NCI-H2171 treated with DMSO at 0.1 percent for 48 hours (cell line): ENCODE measurements around the gene KCTD1.

ENCODE experiments used
- DNase-seq: peaks from one replicate; lab custom pipeline; 2025; lab: John Stamatoyannopoulos, UW

KCTD1 gene

GRCh38 chr18:26425148-26425531, 123.2 kb downstream of the KCTD1 start:
- DNase-seq = no peak

- no peak for DNase-seq
These were observed 123.8 kb downstream of the KCTD1 start for GRCh38 chr18:26424428-26425147.

DNA sequence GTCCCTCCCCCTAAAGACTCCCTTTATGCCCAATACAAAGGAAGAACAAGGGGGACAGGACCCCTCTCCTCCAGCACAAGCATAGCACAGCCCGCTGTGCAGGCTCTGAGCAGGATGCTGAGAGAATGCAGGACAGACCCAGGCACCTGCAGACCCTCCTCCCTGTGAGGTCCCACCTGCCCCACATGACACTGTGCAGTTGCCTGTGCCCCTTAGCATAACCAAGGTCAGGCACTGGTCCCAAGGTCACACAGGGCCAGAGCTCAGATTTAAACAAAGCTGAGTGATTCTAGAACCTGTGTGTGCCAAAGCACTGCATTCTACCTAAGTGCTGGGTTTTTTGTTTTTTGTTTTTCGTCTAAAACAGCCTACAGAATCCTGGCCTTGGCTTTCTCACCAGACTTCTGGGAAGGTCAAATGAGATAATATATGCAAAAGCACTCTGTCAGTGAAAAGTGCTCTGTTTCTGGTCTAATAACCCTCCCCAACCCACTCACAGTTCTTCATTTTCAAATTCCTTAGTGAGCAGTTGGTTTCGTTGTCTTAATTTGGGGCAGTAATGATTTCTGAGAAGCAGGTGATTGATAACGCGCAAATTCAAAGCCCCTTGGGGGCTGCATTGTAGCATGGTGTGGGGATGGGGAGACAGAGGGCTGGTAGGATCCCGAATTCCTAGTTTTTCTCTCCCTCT, 125.7 kb downstream of the KCTD1 start:
- DNase-seq = no peak

DNA sequence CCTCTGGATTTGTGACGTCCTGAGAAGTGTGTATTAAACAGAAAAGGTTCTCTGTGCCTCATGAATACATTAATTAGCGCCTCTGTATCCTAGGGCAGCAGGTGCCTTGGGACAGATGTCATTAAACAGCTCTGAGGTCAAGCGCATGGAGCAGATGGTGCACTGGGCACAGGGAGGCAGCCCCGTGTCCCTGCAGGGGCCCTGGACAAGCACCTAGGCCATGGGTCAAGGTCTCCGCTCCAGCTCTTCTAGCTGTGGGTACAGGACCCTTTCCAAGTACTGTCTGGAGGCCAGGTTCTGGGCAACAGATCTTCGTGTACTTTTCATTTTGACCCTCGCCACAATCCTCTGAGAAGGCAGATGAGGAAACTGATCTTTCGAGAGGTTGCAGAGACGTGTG, 126.4 kb downstream of the KCTD1 start:
- no peak for DNase-seq

GRCh38 chr18:26421503-26421902, 126.8 kb downstream of the KCTD1 start:
- no peak for DNase-seq

DNA sequence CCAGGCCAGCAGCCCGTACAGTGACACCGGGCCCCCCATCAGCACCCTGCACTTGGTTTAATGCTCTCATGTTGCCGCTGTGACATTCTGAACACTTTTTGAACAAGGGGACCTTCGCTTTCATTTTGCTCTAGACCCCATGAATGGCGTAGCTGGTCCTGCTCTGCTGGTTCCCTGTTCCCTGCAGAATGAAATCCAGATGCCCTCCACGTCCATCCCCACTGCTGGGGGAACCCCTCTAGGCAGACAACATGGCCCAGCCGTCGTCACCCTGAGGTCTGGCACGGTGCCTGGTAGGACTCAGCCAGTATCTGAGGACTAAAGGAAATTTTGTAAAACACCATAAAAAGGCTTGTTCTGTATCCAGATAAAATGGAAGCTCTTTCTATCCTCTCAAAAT, 128.6 kb downstream of the KCTD1 start:
- DNase-seq = no peak

DNA sequence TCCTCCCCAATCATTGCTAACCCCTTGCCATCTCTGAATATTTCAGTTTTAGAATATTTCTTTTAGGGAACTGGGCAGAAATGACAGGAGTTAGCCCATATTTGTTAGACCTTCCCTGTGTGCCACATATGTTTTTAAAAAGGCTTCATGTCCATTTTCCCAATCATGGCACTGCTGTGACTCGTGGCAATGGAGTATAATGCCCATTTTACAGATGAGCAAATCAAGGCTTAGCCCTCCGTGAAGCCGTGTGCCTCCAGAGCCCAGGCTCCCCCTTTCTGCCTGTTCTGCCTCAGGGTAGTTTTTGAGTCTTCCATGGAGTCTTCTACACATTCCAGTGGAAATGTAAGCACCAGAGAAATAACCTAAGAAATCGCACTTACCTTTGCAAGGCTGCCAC, 130.1 kb downstream of the KCTD1 start:
- DNase-seq = no peak

DNA sequence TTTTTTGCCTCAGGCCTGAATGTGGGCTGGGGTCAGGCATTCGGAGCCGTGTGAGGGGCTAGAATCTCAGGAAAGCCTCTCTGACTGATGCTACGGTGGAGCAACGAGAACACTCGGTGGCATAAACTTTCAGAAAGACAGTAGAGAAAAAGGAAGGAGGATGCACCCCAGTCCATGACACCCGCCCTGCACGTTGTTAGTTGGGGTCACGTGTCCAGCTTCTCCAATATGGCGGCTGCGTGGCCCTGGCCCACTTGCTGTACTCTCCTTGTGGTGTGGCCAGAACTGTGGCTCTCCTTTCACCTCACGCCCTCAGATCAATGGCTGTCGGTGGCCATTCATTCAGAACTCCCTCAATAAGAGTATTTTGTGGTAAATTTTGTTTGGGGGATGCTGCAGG, 131.2 kb downstream of the KCTD1 start:
- DNase-seq = no peak

DNA sequence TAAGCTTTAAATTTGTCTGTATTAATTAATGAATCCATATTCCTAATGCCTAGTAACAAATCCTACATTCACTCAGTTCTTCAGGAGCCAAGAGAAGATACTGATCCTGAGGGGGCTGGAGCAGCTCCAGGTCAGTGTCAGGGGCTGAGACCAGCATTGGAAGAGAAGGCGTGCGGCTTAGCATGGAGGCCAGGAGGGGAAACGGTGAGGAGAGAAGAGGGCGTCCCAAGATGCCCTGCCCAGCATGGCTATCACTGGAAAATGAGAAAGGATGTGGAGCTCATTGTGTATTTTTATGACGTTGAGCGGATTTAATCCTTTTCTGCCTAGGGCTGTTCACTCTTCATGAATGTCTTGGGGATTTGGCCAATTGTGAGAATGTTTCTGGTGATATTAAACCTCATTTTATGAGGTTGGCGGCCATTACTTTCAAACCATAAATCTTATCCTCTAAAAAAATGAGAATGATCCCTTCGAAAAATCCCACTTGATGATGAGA, 131.7 kb downstream of the KCTD1 start:
- DNase-seq = no peak

- no peak for DNase-seq
These were observed 132.7 kb downstream of the KCTD1 start for GRCh38 chr18:26415631-26416030.

DNA sequence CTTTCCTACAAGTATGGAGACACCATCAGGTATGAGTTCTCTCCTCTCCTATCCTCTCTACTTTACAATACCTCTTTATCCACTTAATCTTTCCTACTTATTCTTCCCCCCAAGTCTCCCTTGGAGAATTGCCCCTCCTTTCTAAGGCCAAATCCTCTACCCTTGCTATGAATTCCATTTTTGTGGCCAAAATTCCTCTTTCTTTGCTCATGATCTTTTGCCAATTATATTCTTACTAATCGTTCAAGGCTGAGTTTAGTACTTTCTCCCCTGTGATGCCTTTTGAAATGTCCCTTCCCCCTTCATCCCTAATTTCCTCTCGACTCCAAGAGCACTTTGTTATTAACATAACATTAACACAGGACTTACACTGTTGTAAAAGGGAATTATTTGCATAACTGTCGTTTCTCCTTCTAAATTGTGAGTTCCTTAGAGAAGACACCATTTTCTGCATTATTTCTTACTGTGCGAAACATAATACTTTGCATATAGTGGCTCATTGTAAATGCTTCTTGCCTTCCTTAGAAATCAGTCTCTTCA, 133.4 kb downstream of the KCTD1 start:
- DNase-seq = no peak

GRCh38 chr18:26409091-26409490, 139.3 kb downstream of the KCTD1 start:
- DNase-seq = no peak

DNA sequence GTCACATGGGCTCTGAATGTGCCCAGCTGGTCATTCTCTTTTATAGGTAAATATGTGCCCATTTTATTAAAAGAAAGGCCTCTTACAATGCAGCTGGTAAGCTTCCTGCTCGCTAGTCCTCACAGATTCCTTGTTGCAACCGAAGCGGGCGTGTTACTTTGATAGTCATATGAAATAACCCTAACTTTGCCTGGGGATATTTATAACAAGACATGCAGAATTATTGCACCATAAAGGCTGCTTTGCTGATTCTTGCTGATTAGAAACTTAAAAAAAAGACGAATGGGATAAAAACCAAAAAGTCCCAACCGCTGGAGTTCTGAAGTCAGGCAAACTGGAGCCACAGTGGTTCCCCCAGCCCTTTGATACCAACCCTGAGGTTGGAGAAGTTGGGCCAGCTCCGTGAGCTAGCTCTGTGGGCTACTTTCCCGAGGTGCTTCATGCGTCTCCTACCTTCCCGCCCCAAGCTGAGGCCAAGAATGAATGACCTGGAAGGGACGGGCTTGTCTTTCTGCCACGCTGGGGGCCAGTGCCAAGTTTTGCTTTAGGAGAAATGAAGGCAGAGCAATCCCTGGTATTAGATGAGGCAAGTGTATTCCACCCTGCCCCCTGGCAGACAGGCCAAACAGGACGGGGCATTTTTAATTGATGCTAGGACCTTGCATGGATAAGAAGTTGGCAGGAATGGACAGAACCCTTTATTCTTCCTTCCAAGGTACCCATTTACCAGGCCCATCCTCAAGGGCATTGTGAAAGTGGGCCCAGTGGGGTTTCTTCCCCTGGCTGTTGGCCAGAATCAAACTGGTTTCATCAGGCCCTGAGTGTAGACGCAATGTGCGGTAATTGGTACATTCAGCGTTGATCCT, 140.4 kb downstream of the KCTD1 start:
- no peak for DNase-seq

DNA sequence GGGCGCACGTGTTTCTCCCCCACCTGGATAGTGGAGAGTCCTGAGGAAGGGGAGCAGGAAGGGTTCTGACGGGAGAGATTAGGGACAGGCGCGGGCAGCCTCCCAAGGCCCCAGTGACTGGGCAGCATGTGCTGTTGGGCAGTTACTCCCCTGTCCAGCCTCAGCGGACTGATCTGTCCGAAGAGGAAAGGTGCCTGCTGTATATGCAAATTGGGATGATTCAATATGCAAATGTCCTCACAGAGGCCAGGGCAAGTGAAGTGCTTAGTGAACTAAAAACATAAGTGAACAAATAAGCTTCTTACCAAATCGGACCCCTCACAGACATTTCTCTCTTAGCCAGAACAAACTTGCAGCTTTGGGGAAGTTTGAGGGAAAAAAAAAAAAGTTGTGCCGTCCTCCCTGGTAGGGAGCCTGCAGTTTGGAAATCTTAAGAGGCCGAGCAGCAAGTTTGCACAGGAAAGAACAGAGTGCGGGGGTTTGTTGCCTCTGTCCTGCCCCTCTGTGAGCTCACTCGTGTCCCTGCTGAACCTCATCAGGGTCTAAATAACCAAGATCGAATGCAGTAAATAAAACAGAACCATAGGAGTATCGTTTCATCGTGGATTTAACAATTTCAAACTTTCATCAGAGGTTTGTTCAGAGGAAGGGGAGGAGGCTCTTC, 141.4 kb downstream of the KCTD1 start:
- no peak for DNase-seq

- no peak for DNase-seq
These were observed 142.0 kb downstream of the KCTD1 start for GRCh38 chr18:26406324-26406723.

DNA sequence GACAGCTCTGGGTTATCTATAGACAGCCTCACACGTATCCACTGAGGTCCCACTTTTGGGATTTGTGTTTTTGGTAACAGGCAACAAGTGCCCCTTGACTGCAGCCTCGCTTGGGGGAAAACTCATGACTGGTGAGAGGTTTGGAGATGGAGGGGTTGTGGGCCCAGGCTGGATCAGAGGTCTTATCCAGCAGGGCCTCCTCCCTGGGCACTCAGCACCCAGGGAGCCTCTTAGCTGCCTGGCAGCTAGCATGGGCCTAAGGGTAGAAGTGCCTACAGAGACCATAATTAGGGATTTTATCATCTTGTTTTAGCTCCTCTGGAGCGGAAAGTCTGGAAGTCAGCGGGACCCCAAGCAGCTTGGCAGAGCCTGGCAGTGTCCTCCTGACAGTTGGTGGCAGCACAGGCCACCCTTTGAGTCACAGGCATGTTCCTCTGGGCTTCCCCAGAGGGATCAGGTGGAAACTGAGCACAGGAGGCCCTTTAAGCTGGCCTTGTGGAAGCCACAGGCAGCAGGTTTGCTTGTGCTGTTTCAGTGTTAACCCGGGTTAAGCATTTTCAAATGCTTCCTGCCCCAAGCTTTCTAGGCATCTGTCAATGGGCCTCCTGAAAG, 143.1 kb downstream of the KCTD1 start:
- DNase-seq = peak; percentile 48
